T-helper 2 cell (primary cell): ENCODE measurements around the gene DENND1A.
"Not testable (repeated sequence)": the region's sequence is repeated elsewhere in the genome, so short reads cannot be mapped to it uniquely, and the experiment has no call there.

Source experiments
- DNase-seq, 5 experiments: peaks; one replicate each; pipeline versions ENCODE4 v3.0.0 to v3.0.0-alpha.2; 2012 to 2022

DENND1A gene

GRCh38 chr9:123643518-123643917 lies 286.4 kb downstream of the DENND1A start:
- DNase-seq = no peak

DNA sequence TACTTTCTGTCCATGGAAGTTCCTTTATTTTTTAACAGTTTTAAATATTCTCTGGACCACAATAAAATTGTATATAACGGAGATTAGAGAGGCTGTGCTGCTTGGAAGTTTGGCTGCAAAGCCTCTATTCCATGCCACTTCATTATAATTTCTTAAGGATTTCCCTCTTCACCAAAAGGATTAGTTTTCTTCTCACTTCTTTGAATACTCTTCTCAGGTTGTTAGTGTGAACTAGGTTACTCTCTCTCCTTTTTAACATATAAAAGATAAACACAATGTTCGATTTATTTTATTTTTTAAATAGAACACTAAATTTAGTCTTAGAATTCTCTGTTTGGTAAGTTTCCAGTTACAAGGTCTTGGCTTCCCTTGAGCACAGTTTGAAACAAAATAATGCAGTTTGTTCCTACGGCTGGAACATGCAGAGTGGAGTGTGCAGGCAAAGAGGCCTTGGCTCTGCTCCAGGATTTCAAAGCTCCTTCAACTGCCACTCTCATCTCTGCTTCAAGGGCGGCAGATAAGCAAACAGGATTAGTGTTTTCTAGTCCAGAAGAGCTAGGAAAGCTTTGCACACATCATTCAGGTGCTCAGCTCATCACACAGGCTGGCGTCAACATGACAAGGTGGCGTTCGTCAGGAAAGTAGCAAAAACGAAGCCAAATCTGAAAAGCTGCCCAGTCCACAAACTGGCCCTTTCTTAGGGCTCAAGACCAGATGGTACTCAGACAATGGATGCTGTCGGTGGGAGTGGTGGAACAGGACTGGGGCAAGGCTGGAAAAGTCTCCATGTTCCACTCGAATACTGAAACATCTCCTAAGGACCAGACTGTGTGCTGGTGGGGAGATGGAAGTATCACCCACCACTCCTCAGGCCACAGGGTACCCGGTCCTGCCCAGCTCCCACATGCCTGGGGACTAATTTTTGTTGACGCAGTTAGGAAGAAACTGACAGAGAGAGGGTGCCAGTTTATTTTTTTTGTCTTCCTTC lies 287.3 kb downstream of the DENND1A start:
- DNase-seq = no peak

GRCh38 chr9:123640792-123641222 lies 289.1 kb downstream of the DENND1A start:
- peak in 2 of 5 experiments; percentile 33 to 93 for DNase-seq

DNA sequence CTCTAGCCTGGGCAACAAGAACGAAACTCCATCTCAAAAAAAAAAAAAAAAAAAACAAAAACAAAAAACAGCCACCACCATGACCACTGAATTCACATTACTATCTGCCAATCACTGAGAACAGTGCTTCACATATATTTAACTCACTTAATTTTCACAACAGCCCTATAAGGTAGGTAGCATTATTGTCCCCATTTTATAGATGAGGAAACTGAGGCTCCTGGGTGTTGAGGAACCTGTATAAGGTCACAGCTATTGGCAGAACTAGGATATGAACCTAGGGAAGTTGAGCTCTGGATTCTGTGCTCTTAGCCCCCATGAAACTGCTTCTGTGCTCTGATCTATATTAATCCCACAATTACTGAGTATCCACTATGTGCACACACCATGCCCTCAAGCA lies 290.2 kb downstream of the DENND1A start:
- DNase-seq = no peak

- DNase-seq = peak in 2 of 5 experiments; percentile 62 to 91
Observed at GRCh38 chr9:123637945-123638634, 291.8 kb downstream of the DENND1A start.

- DNase-seq = no peak
Observed at GRCh38 chr9:123637606-123637944, 292.4 kb downstream of the DENND1A start.

- not testable (repeated sequence) for DNase-seq
Observed at GRCh38 chr9:123636805-123637204, 293.1 kb downstream of the DENND1A start.

GRCh38 chr9:123631862-123632261 lies 298.1 kb downstream of the DENND1A start:
- no peak for DNase-seq

DNA sequence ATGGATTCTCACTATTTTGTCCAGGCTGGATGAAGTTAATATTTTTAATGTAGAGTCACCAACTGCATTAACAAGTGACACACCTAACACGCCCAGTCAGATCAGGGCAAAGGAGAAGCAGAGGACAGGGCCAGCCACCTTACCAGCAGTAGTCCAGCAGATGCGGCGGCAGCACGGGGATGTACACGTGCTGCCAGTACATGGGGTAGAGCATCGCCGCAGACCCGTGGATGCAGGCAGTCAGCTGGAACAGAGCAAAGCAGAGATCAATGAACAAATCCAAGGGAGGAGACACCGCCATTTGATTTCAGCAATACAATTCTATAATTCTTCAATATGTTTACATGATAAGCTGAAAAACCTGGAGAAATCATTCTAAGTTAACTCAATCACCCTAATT lies 299.7 kb downstream of the DENND1A start:
- no peak for DNase-seq

DNA sequence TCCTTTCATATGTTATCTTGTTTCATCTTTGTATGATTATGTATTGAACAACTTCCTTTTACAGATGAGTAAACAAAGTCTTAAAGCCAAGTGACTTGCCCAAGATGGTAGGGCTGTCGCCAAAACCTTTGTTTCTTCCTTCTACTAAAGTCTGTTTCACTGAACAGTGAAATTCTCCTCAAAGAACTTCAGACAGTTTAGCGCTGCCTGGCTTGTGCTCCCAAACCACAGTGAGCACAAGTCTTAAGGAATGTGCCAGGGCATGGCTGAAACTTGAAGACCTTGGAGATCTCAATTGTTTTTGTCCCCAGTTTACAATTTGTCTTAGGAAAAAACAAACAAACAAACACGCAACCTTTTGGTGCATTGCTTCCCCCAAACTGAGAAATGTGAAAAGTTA lies 300.4 kb downstream of the DENND1A start:
- no peak for DNase-seq

DNA sequence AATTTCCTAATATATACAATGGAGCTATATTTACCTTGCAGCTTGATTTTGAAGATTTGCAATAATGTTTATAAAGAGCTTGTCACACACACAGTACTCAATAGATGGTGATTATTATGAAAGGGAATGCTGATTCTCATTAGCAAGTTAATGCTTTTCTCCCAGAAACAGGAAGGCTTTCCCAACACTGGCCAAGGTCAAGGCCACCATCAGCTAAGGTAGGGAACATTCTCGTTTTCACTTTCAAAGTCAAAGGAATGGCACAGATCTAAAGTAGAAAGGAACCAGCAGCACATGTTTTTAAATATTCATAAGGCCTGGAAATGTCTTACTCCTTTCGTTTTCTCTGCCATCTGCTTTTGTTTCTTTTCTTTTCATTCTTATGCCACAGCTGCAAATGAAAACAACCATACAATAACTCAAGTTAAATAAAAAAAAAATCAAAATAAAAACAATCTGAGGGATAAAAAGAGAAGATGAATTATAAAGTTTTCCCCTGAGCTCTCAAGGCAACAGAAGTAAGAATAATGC lies 307.1 kb downstream of the DENND1A start:
- no peak for DNase-seq

- DNase-seq = no peak
Observed at GRCh38 chr9:123620239-123620638, 309.7 kb downstream of the DENND1A start.

DNA sequence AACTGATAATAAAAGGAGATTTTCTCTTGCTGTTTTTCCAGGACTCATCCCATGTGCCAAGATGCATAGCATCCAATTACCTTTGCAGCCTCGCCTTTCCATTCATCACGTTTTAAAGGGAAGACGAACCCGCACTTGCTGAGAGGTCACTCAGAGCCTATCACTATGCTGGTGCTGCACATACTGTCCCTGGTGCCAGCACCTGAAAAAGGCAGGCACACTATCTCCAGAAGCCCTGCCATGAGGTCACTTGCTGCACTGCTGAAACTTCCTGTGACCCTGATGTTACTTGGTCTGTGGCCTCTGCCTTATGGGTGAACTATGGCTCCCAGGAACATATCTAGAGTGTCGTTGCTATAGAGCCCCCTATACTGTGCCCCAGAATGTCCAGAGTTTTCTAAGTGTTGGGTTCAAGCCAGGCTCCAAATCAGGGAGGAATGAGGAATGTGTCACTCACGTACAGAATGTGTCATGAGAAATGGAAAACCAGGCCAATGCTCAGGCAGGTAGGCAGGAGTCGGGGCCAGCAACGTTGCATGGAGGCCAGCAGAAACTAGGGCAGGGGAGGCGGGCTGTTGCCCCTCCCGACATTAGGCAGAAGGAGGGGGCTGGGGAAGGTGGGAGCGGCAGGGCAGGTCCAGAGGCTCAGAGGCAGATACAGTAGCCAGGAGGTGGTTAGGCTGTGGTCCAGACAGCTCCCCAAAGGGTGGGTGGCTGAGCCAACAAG lies 311.8 kb downstream of the DENND1A start:
- no peak for DNase-seq

- no peak for DNase-seq
Observed at GRCh38 chr9:123617286-123617685, 312.6 kb downstream of the DENND1A start.

DNA sequence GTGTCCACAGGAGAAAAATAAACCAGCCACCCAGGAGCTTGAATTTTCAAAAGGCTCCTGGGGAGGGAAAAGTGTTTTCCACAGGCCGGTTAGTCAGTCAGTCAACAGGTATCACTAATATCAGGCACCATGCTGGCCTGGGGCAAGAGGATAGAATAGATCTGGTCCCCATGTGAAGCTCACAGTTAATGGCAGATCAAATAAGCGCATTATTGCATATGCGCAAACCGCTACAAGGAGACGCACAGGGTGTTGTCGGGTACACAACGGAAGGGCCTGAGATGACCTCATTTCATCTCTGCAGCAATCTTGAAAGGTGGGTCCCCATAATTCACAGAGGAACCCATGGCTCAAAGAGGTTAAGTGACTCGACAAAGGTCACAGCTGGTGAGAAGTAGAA lies 313.2 kb downstream of the DENND1A start:
- DNase-seq = no peak

GRCh38 chr9:123615381-123615780 lies 314.5 kb downstream of the DENND1A start:
- peak in 1 of 5 experiments; percentile 13 for DNase-seq

- no peak for DNase-seq
Observed at GRCh38 chr9:123614306-123615263, 315.3 kb downstream of the DENND1A start.

DNA sequence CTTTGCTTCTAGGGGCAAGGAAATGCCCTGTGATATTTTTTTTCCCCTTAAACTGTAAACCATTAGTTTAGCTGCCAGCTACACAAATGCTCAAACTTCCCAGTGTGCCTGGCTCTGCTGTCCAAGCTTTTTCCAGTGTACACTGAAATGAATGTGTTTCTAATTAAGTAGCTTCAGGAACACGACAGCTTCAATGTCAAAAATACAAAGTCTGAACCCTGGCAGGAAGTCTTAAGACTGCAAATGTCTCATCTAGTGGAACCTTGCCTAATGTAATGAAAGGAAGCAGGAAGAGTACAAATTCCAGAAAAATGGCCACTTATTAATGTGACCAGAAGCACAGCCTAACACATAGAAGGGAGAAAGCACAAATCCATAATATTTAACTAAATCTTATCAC lies 318.7 kb downstream of the DENND1A start:
- DNase-seq = no peak

GRCh38 chr9:123609844-123610243 lies 320.1 kb downstream of the DENND1A start:
- DNase-seq = no peak

- DNase-seq = no peak
Observed at GRCh38 chr9:123608104-123608503, 321.8 kb downstream of the DENND1A start.

- no peak for DNase-seq
Observed at GRCh38 chr9:123607479-123607878, 322.4 kb downstream of the DENND1A start.

DNA sequence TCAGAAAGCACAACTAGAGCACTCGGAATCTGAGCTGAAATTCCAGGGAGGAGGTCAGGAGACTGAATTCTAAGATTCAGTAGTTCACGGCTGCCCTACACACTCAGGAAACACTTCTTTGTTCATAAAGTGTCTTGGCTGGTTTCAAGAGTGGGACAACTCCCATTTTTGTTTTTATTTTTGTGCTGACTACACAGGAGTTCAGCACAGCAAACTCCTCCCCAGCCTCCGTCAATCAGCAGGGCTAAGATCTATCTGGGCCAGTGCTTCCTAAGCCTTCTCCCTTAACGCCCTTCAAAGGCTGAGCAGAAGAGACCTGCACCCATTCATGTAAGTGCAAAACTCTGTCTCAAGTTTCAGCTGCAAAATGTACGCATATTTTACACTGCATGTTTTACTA lies 323.8 kb downstream of the DENND1A start:
- DNase-seq = no peak
